Limb (tissue), 2 donors: ENCODE results near the gene ARHGAP5.
A peak's percentile ranks its signal among the peaks of the same experiment; 100 is the strongest.
"Not testable (repeated sequence)": the region's sequence is repeated elsewhere in the genome, so short reads cannot be mapped to it uniquely, and the experiment has no call there.

Experiments
- DNase-seq, 2 donors: peaks; one replicate each; pipeline ENCODE4 v3.0.0-alpha.2; 2016; ENCODE audit errors: extremely low spot score in 2 of 2

ARHGAP5 gene

DNA sequence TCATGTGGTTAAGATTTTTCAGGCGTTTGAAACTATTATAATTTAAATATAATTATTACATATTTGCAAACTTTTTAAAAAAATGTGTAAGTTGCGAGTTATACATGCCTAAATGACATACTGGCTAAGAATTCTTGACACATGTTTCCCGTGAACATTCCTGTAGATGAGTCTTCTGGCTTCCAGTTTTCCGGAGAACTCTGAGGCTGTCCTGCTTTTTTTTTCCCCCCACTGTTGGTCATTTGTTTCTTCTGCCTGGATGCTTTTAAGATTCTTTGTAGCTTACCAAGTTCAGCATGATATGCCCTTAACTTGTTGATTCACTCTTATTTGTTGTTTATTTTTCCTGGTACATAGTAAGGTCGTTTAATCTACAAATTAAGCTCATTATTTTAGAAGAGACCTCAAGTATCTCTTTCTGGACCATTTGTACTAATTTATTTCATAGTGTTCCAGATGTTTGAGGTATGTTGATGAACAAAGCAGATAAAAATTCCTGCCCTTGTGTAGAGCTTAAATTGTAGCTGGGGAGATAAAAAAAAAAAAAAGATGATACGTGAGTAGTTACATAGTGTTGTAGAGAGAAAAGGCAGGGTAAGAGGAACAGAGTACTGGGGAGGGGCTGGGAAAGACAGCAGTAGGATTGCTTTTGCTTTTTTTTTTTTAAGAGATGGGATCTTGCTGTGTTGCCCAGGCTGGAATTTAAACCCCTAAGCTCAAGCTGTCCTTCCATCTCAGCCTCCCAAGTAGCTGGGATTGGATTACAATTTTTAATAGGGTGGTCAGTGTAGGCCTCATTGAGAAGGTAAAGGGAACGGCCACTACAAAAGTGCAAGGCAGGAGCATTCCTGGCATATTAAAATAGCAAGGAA is 32.8 kb downstream of the ARHGAP5 start:
- no peak for DNase-seq

DNA sequence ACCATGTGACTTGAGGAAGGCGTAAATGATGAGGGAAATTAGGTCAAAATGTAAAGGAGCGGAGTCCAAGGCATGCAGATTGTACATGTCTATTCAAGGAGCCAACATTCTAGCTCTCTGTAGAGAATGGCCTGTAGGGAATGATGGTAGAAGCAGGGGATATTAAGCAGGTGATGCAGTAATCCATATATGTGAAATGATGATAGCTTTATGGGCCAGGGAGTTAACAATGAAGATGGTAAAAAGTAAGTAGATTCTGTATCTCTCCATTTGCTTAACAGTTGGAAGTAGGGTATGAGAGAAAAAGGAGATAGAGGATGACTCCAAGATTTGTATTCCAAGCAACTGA is 33.4 kb downstream of the ARHGAP5 start:
- no peak for DNase-seq

- DNase-seq, result no peak
These were observed 44.4 kb downstream of the ARHGAP5 start for GRCh38 chr14:32121536-32121935.

DNA sequence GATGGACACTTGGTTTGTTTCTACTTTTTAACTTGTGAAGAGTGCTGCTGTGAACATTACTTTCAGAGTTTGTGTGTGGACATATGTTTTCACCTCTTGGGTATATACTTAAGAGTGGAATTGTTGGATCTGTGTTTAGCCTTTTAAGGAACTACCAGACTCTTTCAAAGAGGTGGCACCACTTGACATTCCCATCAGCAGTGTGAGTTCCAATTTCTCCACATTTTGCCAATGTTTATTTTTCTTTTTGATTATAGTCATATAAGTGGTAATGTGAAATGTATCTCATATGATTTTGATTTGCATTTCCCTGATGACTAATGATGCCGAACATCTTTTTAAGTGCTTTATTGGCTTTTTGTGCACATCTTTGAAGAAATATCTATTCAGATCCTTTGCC is 44.8 kb downstream of the ARHGAP5 start:
- DNase-seq, result no peak

GRCh38 chr14:32126899-32127730 is 50.0 kb downstream of the ARHGAP5 start:
- not testable (repeated sequence) for DNase-seq

DNA sequence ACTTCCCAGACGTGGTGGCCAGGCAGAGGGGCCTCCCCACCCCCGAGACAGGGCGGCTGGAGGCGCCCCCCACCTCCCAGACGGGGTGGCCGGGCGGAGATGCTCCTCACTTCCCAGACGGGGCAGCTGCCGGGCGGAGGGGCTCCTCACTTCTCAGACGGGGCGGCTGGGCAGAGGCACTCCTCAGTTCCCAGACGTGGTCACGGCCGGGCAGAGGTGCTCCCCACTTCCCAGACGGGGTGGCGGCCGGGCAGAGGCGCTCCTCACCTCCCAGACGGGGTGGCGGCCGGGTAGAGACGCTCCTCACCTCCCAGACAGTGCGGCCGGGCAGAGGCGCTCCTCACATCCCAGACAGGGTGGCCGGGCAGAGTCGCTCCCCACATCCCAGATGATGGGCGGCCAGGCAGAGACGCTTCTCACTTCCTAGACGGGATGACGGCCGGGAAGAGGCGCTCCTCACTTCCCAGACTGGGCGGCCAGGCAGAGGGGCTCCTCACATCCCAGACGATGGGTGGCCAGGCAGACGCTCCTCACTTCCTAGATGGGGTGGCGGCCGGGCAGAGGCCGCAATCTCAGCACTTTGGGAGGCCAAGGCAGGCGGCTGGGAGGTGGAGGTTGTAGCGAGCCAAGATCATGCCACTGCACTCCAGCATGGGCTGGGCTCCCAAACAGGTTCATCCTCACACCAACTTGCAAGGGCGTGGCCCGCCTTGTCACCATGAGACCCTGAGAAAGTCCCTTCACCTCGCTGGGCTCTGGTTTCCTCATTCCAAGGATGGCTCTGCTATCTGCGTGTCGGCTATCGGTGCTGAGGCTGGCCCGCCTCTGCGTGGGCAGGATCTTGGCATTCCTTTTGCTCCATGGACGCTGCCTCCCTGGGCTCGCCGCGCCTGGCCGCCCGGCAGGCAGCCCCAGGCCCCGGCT is 50.9 kb downstream of the ARHGAP5 start:
- not testable (repeated sequence) for DNase-seq

GRCh38 chr14:32128703-32129102 is 51.6 kb downstream of the ARHGAP5 start:
- DNase-seq, result no peak

GRCh38 chr14:32129124-32129523 is 52.0 kb downstream of the ARHGAP5 start:
- DNase-seq, result peak in 1 of 2 donors; percentile 30

DNA sequence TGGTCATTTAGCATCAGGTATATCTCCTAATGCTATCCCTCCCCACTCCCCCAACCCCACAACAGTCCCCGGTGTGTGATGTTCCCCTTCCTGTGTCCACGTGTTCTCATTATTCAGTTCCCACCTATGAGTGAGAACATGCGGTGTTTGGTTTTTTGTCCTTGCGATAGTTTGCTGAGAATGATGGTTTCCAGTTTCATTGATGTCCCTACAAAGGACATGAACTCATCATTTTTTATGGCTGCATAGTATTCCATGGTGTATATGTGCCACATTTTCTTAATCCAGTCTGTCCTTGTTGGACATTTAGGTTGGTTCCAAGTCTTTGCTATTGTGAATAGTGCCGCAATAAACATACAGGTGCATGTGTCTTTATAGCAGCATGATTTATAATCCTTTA is 54.6 kb downstream of the ARHGAP5 start:
- not testable (repeated sequence) for DNase-seq

- DNase-seq, result peak in 1 of 2 donors; percentile 30
These were observed 57.5 kb downstream of the ARHGAP5 start for GRCh38 chr14:32134448-32135097.

DNA sequence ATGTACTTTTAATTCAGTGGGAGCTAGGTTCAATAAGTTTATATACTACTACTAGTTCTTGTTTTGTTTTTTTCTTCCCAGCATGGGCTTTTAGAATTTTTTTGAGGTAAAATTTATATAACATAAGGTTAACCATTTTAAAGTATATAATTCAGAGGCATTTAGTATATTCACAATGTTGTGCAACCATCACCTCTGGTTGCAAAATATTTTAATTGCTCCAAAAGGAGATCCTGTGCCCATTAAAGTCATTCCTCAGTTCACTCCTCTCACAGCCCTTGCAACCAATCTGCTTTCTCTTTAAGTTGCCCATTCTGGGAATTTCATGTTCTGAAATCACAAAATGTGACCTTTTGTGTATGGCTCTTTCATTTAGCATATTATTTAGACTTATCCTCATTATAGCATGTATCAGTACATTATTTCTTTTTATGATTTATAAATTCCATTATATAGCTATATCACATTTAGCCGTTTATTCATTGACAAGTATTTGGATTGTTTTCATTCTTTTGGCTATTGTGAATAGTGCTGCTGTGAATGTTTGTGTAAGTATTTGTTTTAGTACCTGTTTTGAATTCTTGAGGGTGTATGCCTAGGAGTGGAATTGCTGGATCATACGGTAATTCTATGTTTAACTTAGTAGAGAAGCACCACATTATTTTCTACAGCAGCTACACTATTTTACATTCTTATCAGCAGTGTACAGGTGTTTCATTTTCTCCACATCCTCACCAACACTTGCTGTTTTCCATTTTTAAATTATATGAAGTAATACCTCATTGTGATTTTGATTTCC is 59.1 kb downstream of the ARHGAP5 start:
- DNase-seq, result no peak

GRCh38 chr14:32137313-32137712 is 60.2 kb downstream of the ARHGAP5 start:
- DNase-seq, result no peak

- DNase-seq, result no peak
These were observed 60.8 kb downstream of the ARHGAP5 start for GRCh38 chr14:32137892-32138291.

GRCh38 chr14:32142341-32142740 is 65.2 kb downstream of the ARHGAP5 start:
- no peak for DNase-seq

- no peak for DNase-seq
These were observed 65.8 kb downstream of the ARHGAP5 start for GRCh38 chr14:32142754-32143437.

DNA sequence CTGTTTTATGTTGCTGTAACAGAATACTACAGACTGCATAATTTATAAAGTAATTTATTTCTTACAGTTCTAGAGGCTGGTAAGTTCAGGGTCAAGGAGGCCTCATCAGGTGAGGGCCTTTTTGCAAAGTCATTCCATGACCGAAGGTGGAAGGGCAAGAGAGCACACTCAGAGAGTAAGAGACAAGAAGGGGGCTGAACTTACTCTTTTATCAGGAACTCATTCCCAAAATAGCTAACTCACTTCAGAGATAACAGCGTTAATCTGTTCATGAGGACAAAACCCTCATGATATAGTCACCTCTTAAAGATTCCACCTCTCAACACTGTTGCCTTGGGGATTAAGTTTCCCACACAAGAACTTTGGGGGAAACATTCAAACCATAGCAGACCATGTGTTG is 73.3 kb downstream of the ARHGAP5 start:
- DNase-seq, result no peak

DNA sequence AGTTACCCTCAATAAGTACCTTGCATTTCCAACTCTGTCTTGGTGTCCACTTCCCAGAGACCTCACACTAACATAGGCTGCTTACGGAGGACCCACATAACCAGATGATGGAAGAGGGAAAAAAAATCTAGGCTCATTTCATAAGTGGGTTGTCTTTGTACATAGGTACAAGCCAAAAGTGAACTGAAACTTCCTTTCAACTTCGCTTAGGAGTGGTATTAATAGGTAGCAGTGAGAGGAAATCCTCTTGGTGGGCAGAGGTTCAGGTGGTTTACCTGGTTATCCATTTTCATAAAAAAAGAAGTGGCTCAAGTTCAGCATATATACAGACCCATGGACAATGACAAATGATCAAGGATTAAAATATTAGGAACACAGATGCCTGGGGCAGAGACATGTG is 88.9 kb downstream of the ARHGAP5 start:
- no peak for DNase-seq

- no peak for DNase-seq
These were observed 89.8 kb downstream of the ARHGAP5 start for GRCh38 chr14:32166924-32167323.

DNA sequence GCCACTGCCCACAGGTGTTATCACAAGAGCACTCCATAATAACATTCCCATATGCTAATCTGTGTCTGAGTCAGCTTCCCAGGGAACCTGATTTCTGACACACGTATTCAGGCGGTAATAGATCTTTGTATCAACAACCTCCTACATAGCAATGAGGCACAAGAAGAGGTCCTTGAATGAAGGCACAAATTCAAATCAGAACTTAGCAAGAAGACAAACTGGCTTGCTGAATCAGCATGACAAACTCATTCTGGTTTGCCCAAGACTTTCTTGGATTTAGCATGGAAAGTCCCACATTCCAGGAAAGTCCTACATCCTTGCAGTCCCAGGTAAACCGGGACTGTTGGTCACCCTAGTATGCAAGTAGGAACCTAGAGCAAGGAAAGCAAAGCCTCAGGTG is 90.8 kb downstream of the ARHGAP5 start:
- DNase-seq, result no peak

- DNase-seq, result no peak
These were observed 92.1 kb downstream of the ARHGAP5 start for GRCh38 chr14:32169191-32169590.
